ENCODE data around the gene PRUNE2. TPM values are rescaled to one million over a fixed set of nuclear protein-coding genes. Genes with fewer than 3 reads are reported as not detected.

Gene PRUNE2
- total RNA-seq, 2 experiments from 2014 or later, result not detected

- TF ChIP-seq CTCF (IDR thresholded peaks at IDR 0.05), result no peak
- DNase-seq (peak in 1 of 14 experiments; percentile 31), ATAC-seq (ENCODE audit: poor library complexity) (no peak)
- Mint-ChIP-seq H3K27ac (no peak overlapping the region), H3K4me3 (no peak overlapping the region), H3K4me1 (ENCODE audit: low read depth) (peaks cover 5% of the 10 kb centered on the region), H3K36me3 (ENCODE audit: low read depth) (no peaks in the 10 kb centered on the region), H3K9me3 (no peaks in the 10 kb centered on the region), H3K27me3 (peaks cover 41% of the 10 kb centered on the region)
- no peaks in the 10 kb centered on the region for H3K9me3 ChIP-seq (ENCODE audit: control insufficient read depth in 1 of 2, insufficient read depth in 1 of 2, low read length in 2 of 2)
- peaks cover 5% of the 10 kb centered on the region in 2 experiments for H3K27me3 ChIP-seq (ENCODE audit: control insufficient read depth in 1 of 2, insufficient read depth in 2 of 2, low read length in 2 of 2)
- H3K4me1 ChIP-seq (ENCODE audit: insufficient read depth, low read length), result peaks cover 3% of the 10 kb centered on the region
- POLR2A ChIA-PET, result no interaction called here
- no peak overlapping the region for H3K4me3 ChIP-seq (ENCODE audit: low read length)
- CTCF ChIA-PET, result no interaction called here
- no peaks in the 10 kb centered on the region for H3K36me3 ChIP-seq (ENCODE audit: insufficient read depth, low read length)
- intact Hi-C loops (cut with DNase I, micrococcal nuclease), result loop anchor here in 1 of 2 experiments (5.0 kb wide), 1 partner anchor 301 kb away; no protein-coding TSS in a partner anchor
- H3K27ac ChIP-seq (ENCODE audit: low read depth in 1 of 2, low read length in 2 of 2), result no peak overlapping the region
Observed at GRCh38 chr9:76703270-76703669, 202.6 kb downstream of the PRUNE2 start.

- intact Hi-C loops (cut with DNase I, micrococcal nuclease), result loop anchor here in 1 of 2 experiments (5.0 kb wide), 1 partner anchor 299 kb away; no protein-coding TSS in a partner anchor
- no peak for TF ChIP-seq CTCF (IDR thresholded peaks at IDR 0.05)
- Mint-ChIP-seq H3K4me1 (ENCODE audit: low read depth) (peaks cover 5% of the 10 kb centered on the region), H3K36me3 (ENCODE audit: low read depth) (no peaks in the 10 kb centered on the region), H3K4me3 (no peak overlapping the region), H3K27me3 (peaks cover 38% of the 10 kb centered on the region), H3K27ac (no peak overlapping the region), H3K9me3 (no peaks in the 10 kb centered on the region)
- no peaks in the 10 kb centered on the region for H3K36me3 ChIP-seq (ENCODE audit: insufficient read depth, low read length)
- peaks cover 3% of the 10 kb centered on the region for H3K4me1 ChIP-seq (ENCODE audit: insufficient read depth, low read length)
- no peak for ATAC-seq (ENCODE audit: poor library complexity)
- no peak overlapping the region for H3K4me3 ChIP-seq (ENCODE audit: low read length)
- DNase-seq, result no peak
- H3K27ac ChIP-seq (ENCODE audit: low read depth in 1 of 2, low read length in 2 of 2), result no peak overlapping the region
- no peaks in the 10 kb centered on the region for H3K9me3 ChIP-seq (ENCODE audit: control insufficient read depth in 1 of 2, insufficient read depth in 1 of 2, low read length in 2 of 2)
- peaks cover 3 to 7% of the 10 kb centered on the region in 2 experiments for H3K27me3 ChIP-seq (ENCODE audit: control insufficient read depth in 1 of 2, insufficient read depth in 2 of 2, low read length in 2 of 2)
- ChIA-PET CTCF (no interaction called here), POLR2A (no interaction called here)
Observed at GRCh38 chr9:76701441-76702039, 204.4 kb downstream of the PRUNE2 start.

GRCh38 chr9:76700916-76701315 is 205.0 kb downstream of the PRUNE2 start:
- POLR2A ChIA-PET, result no interaction called here
- H3K4me1 Mint-ChIP-seq (ENCODE audit: low read depth), result peaks cover 5% of the 10 kb centered on the region
- Histone ChIP-seq H3K36me3 (ENCODE audit: insufficient read depth, low read length) (no peaks in the 10 kb centered on the region), H3K27ac (ENCODE audit: low read depth in 1 of 2, low read length in 2 of 2) (no peak overlapping the region), H3K4me3 (ENCODE audit: low read length) (no peak overlapping the region), H3K27me3 (ENCODE audit: control insufficient read depth in 1 of 2, insufficient read depth in 2 of 2, low read length in 2 of 2) (peaks cover 3 to 7% of the 10 kb centered on the region in 2 experiments), H3K9me3 (ENCODE audit: control insufficient read depth in 1 of 2, insufficient read depth in 1 of 2, low read length in 2 of 2) (no peaks in the 10 kb centered on the region), H3K4me1 (ENCODE audit: insufficient read depth, low read length) (peaks cover 3% of the 10 kb centered on the region)
- no peaks in the 10 kb centered on the region for H3K36me3 Mint-ChIP-seq (ENCODE audit: low read depth)
- H3K27me3 Mint-ChIP-seq, result peaks cover 33% of the 10 kb centered on the region
- no peak overlapping the region for H3K4me3 Mint-ChIP-seq
- TF ChIP-seq CTCF (IDR thresholded peaks at IDR 0.05), result no peak
- CTCF ChIA-PET, result no interaction called here
- intact Hi-C loops (cut with DNase I, micrococcal nuclease), result loop anchor here in 1 of 2 experiments (5.0 kb wide), 1 partner anchor 299 kb away; no protein-coding TSS in a partner anchor
- H3K27ac Mint-ChIP-seq, result no peak overlapping the region
- DNase-seq, result no peak
- no peak for ATAC-seq (ENCODE audit: poor library complexity)
- no peaks in the 10 kb centered on the region for H3K9me3 Mint-ChIP-seq
